PC-9 (cell line): ENCODE measurements around the gene KRT36. TPM values are rescaled to one million over a fixed set of nuclear protein-coding genes. Genes with fewer than 3 reads are reported as not detected.

Source experiments
- BruUV-seq: library from RNA; stranded (reverse); fragments of 400-500 nt; replicated peaks from 2 replicates; lab custom pipeline; 2021; lab: Mats Ljungman, UMichigan
- CTCF ChIA-PET: fragments of 300-600 bp; sonication (Branson Sonifier 250); formaldehyde crosslinking; loops from one replicate; lab custom pipeline; 2022; ENCODE audit warnings: antibody characterized with exemption; lab: Charles Lee
- POLR2A ChIA-PET: fragments of 300-600 bp; sonication (Branson Sonifier 250); formaldehyde crosslinking; loops from one replicate; lab custom pipeline; 2022; ENCODE audit warnings: antibody characterized with exemption; ENCODE audit not compliant: unreplicated experiment; lab: Charles Lee
- DNase-seq, 2 experiments: peaks; one replicate each; pipeline versions ENCODE4 v3.0.0 to v3.0.0-alpha.2; 2015 to 2022; ENCODE audit warnings: mixed read lengths in 1 of 2
- H2AFZ ChIP-seq: fragments of 200-600 bp; sonication (generic); 2 replicates; pipeline ENCODE4 v1.8.1; 2017; ENCODE audit warnings: antibody characterized with exemption
- H3F3A ChIP-seq: fragments of 200-600 bp; sonication (generic); 2 replicates; pipeline ENCODE4 v1.8.1; 2017; ENCODE audit warnings: antibody characterized with exemption, mild to moderate bottlenecking, low read depth; ENCODE audit not compliant: insufficient read depth
- H3K27ac ChIP-seq: fragments of 200-600 bp; sonication (generic); 2 replicates; pipeline ENCODE4 v1.6.1; 2016; ENCODE audit warnings: mixed run types
- H3K27me3 ChIP-seq: fragments of 200-600 bp; sonication (generic); 2 replicates; pipeline ENCODE4 v1.6.1; 2016; ENCODE audit warnings: low read depth, mixed run types; ENCODE audit not compliant: insufficient read depth
- H3K36me3 ChIP-seq: fragments of 200-600 bp; sonication (generic); 2 replicates; pipeline ENCODE4 v1.6.1; 2016; ENCODE audit warnings: low read depth, mixed run types
- H3K4me1 ChIP-seq: fragments of 200-600 bp; sonication (generic); replicated peaks from 2 replicates; pipeline ENCODE4 v1.6.1; 2016; ENCODE audit warnings: mixed run types; ENCODE audit not compliant: insufficient read depth
- H3K4me2 ChIP-seq: fragments of 200-600 bp; sonication (generic); 2 replicates; pipeline ENCODE4 v1.6.1; 2017; ENCODE audit warnings: mixed run types
- H3K4me3 ChIP-seq: fragments of 200-600 bp; sonication (generic); 2 replicates; pipeline ENCODE4 v1.6.1; 2016; ENCODE audit warnings: mixed run types
- H3K79me2 ChIP-seq: fragments of 200-600 bp; sonication (generic); 2 replicates; pipeline ENCODE4 v1.6.1; 2017; ENCODE audit warnings: low read depth, mixed run types
- H3K9me2 ChIP-seq: fragments of 200-600 bp; sonication (generic); 2 replicates; pipeline ENCODE4 v1.8.1; 2017; ENCODE audit warnings: mild to moderate bottlenecking; ENCODE audit not compliant: insufficient read depth
- H3K9me3 ChIP-seq: fragments of 200-600 bp; sonication (generic); 2 replicates; pipeline ENCODE4 v1.8.1; 2016; ENCODE audit warnings: low read depth; ENCODE audit not compliant: insufficient read depth
- H4K20me1 ChIP-seq: fragments of 200-600 bp; sonication (generic); 2 replicates; pipeline ENCODE4 v1.8.1; 2017; ENCODE audit not compliant: insufficient read depth
- EZH2 ChIP-seq: fragments of 200-600 bp; sonication (generic); IDR thresholded peaks from 2 replicates; pipeline ENCODE4 v1.8.0; 2017; ENCODE audit warnings: antibody characterized with exemption, low read depth
- intact Hi-C: fragments of 100-400 bp; cut with micrococcal nuclease; formaldehyde crosslinking; loops from one replicate; pipeline ENCODE4 v1.10.0; 2022; ENCODE audit not compliant: unreplicated experiment
- total RNA-seq: library from RNA; stranded (reverse); gene quantifications from 2 replicates; pipeline ENCODE4 v1.2.3, GENCODE V29; 2021
- TF ChIP-seq, protein P1 (sequence below): fragments of 200-600 bp; sonication (generic); conservative IDR thresholded peaks from 2 replicates; pipeline ENCODE4 v1.6.1; 2017; ENCODE audit warnings: mixed run types, antibody characterized with exemption, mild to moderate bottlenecking, moderate library complexity

The KRT36 gene
- total RNA-seq, 1 experiment from 2014 or later, result not detected

DNA sequence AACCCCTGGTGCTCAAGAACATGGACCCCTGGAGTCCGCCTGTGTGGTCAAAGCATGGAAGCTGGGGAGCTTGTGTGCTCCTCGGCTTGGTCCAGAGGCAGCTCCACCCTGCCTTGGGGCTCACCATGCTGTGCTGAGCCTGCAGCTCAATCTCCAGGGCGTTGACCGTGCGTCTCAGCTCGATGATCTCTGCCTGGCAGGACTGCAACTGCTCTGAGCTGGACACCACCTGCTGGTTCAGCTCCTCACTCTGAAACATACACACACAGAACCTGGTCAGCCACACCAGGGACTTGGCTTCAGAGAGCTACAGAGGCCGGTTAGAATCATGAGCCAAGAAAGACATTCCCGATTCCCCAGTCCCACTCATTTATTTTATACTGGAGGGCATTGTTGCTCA lies 11.5 kb downstream of the KRT36 start:
- H3K9me2 ChIP-seq, result no peaks in the 10 kb centered on the region
- no peak for TF ChIP-seq EZH2
- TF ChIP-seq, protein P1, sequence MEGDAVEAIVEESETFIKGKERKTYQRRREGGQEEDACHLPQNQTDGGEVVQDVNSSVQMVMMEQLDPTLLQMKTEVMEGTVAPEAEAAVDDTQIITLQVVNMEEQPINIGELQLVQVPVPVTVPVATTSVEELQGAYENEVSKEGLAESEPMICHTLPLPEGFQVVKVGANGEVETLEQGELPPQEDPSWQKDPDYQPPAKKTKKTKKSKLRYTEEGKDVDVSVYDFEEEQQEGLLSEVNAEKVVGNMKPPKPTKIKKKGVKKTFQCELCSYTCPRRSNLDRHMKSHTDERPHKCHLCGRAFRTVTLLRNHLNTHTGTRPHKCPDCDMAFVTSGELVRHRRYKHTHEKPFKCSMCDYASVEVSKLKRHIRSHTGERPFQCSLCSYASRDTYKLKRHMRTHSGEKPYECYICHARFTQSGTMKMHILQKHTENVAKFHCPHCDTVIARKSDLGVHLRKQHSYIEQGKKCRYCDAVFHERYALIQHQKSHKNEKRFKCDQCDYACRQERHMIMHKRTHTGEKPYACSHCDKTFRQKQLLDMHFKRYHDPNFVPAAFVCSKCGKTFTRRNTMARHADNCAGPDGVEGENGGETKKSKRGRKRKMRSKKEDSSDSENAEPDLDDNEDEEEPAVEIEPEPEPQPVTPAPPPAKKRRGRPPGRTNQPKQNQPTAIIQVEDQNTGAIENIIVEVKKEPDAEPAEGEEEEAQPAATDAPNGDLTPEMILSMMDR, result no peak
- H3K27me3 ChIP-seq, result no peaks in the 10 kb centered on the region
- H4K20me1 ChIP-seq, result no peaks in the 10 kb centered on the region
- DNase-seq, result no peak
- ChIA-PET CTCF (no interaction called here), POLR2A (no interaction called here)
- H3K79me2 ChIP-seq, result no peaks in the 10 kb centered on the region
- H3K27ac ChIP-seq, result no peak overlapping the region
- no TSS peak for BruUV-seq
- H3K36me3 ChIP-seq, result no peaks in the 10 kb centered on the region
- no peak overlapping the region for H3K4me2 ChIP-seq
- intact Hi-C loops, result no loop called here
- H3K4me3 ChIP-seq, result no peak overlapping the region
- H3K9me3 ChIP-seq, result no peaks in the 10 kb centered on the region
- no peaks in the 10 kb centered on the region for H3F3A ChIP-seq
- no peak overlapping the region for H2AFZ ChIP-seq
- H3K4me1 ChIP-seq, result no peaks in the 10 kb centered on the region

GRCh38 chr17:41476866-41477815 lies 12.6 kb downstream of the KRT36 start:
- ChIA-PET POLR2A (no interaction called here), CTCF (no interaction called here)
- DNase-seq, result no peak
- no peak overlapping the region for H2AFZ ChIP-seq
- H3K27ac ChIP-seq, result no peak overlapping the region
- no peak overlapping the region for H3K4me2 ChIP-seq
- H4K20me1 ChIP-seq, result no peaks in the 10 kb centered on the region
- no peaks in the 10 kb centered on the region for H3F3A ChIP-seq
- H3K4me3 ChIP-seq, result no peak overlapping the region
- H3K4me1 ChIP-seq, result no peaks in the 10 kb centered on the region
- H3K27me3 ChIP-seq, result no peaks in the 10 kb centered on the region
- no peaks in the 10 kb centered on the region for H3K36me3 ChIP-seq
- no peaks in the 10 kb centered on the region for H3K9me2 ChIP-seq
- intact Hi-C loops, result no loop called here
- no peaks in the 10 kb centered on the region for H3K79me2 ChIP-seq
- TF ChIP-seq EZH2, result no peak
- TF ChIP-seq, protein P1, result no peak
- no TSS peak for BruUV-seq
- H3K9me3 ChIP-seq, result no peaks in the 10 kb centered on the region; the same call in 1 of the 2 replicates

DNA sequence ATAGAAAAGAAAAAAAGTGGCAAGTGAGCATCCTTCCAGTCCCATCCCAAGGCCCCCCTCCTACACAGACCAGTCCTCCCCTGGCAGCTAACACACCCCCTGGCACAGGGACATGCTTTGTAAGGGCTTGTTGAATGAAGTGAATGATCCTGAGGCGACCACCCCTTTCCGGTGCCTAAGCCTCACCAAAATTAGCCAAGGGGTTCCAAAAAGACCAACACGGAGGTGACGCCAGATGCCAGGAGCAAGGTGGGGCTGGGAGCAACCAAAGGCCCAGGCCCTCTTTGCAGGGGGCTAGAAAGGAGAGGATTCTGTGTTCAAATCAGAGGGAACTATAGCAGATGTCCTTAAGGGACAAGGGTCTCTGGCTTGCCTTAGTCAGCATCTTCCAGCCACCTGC lies 14.3 kb downstream of the KRT36 start:
- intact Hi-C loops, result no loop called here
- Histone ChIP-seq H4K20me1 (no peaks in the 10 kb centered on the region), H3K27me3 (no peaks in the 10 kb centered on the region), H2AFZ (no peak overlapping the region), H3K9me2 (no peaks in the 10 kb centered on the region), H3K36me3 (no peaks in the 10 kb centered on the region), H3K4me3 (no peak overlapping the region), H3K4me2 (no peak overlapping the region), H3K27ac (no peak overlapping the region), H3K79me2 (no peaks in the 10 kb centered on the region), H3K4me1 (no peaks in the 10 kb centered on the region), H3K9me3 (no peaks in the 10 kb centered on the region; the same call in 1 of the 2 replicates), H3F3A (no peaks in the 10 kb centered on the region)
- BruUV-seq, result no TSS peak
- no peak for DNase-seq
- ChIA-PET CTCF (no interaction called here), POLR2A (no interaction called here)
- TF ChIP-seq, protein P1, result no peak
- TF ChIP-seq EZH2, result no peak
